Left lung (tissue), 10 donors: ENCODE data around the gene NAPB. TPM values are rescaled to one million over a fixed set of nuclear protein-coding genes. Genes with fewer than 3 reads are reported as not detected.

ENCODE experiments used
- ATAC-seq: fragments of 200-7000 bp; cut with Tn5 transposase; one replicate; pipeline ENCODE4 v1.9.1; 2020; ENCODE audit warnings: moderate library complexity
- DNase-seq, 4 donors: peaks; one replicate each; pipeline ENCODE4 v3.0.0-alpha.2; 2013 to 2020
- H3K27ac ChIP-seq, 2 donors: fragments of 200-600 bp; sonication (generic) in 1 of 2; one replicate each; pipeline versions ENCODE4 v1.5.0 to v1.8.0; 2020 to 2021
- H3K27me3 ChIP-seq, 2 donors: fragments of 200-600 bp; sonication (generic) in 1 of 2; one replicate each; pipeline versions ENCODE4 v1.5.0 to v1.8.0; 2020 to 2021
- H3K36me3 ChIP-seq, 2 donors: fragments of 200-600 bp; sonication (generic) in 1 of 2; one replicate each; pipeline versions ENCODE4 v1.5.0 to v1.8.0; 2020 to 2021
- H3K4me1 ChIP-seq, 2 donors: fragments of 200-600 bp; one replicate each; pipeline ENCODE4 v1.8.0; 2021
- H3K4me3 ChIP-seq, 2 donors: fragments of 200-600 bp; sonication (generic) in 1 of 2; one replicate each; pipeline versions ENCODE4 v1.5.0 to v1.8.0; 2020 to 2021; ENCODE audit warnings: mild to moderate bottlenecking in 1 of 2
- H3K9me3 ChIP-seq, 2 donors: fragments of 200-600 bp; sonication (generic) in 1 of 2; one replicate each; pipeline versions ENCODE4 v1.5.0 to v1.8.0; 2020 to 2021
- intact Hi-C, 2 donors: fragments of 100-400 bp; cut with DNase I; formaldehyde crosslinking; loops; one replicate each; pipeline versions ENCODE4 v1.11.2 to v1.14.2; 2022
- polyA plus RNA-seq, 6 donors: library from polyadenylated mRNA; unstranded; fragments of 120-200 nt; gene quantifications; one replicate each; pipeline ENCODE4 v1.2.1, GENCODE V29; 2013; ENCODE audit not compliant: insufficient read length in 6 of 6
- total RNA-seq, 2 donors: library from RNA; stranded (reverse); fragmentation: NEBNext Ultra II Directional; extraction: Animal tissue kit (Norgen Biotek cat#: 25700); gene quantifications; one replicate each; pipeline ENCODE4 v1.2.1, GENCODE V29; 2021
- TF ChIP-seq, protein P1 (sequence below), 2 donors: fragments of 200-600 bp; sonication (generic) in 1 of 2; IDR thresholded peaks; one replicate each; pipeline versions ENCODE4 v1.5.0 to v1.8.0; 2021; ENCODE audit warnings: antibody characterized with exemption in 2 of 2
- donor health status: DM: no; HTN: yes; CAD: no.
- donor health status: DM: no; HTN: no; CAD: no.

Gene NAPB
- total and polyA plus RNA-seq, 8 donors: 8.7 to 27.1 (median 23.1) TPM

GRCh38 chr20:23336476-23336875 lies 84.8 kb downstream of the NAPB start:
- H3K9me3 ChIP-seq: no peaks in the 10 kb centered on the region
- no peaks in the 10 kb centered on the region for H3K4me1 ChIP-seq
- TF ChIP-seq, protein P1, sequence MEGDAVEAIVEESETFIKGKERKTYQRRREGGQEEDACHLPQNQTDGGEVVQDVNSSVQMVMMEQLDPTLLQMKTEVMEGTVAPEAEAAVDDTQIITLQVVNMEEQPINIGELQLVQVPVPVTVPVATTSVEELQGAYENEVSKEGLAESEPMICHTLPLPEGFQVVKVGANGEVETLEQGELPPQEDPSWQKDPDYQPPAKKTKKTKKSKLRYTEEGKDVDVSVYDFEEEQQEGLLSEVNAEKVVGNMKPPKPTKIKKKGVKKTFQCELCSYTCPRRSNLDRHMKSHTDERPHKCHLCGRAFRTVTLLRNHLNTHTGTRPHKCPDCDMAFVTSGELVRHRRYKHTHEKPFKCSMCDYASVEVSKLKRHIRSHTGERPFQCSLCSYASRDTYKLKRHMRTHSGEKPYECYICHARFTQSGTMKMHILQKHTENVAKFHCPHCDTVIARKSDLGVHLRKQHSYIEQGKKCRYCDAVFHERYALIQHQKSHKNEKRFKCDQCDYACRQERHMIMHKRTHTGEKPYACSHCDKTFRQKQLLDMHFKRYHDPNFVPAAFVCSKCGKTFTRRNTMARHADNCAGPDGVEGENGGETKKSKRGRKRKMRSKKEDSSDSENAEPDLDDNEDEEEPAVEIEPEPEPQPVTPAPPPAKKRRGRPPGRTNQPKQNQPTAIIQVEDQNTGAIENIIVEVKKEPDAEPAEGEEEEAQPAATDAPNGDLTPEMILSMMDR (IDR thresholded peaks at IDR 0.05): no peak
- no peaks in the 10 kb centered on the region for H3K27me3 ChIP-seq
- intact Hi-C loops: no loop called here
- H3K27ac ChIP-seq: no peak overlapping the region
- no peaks in the 10 kb centered on the region for H3K36me3 ChIP-seq
- no peak overlapping the region for H3K4me3 ChIP-seq
- no peak for DNase-seq
- no peak for ATAC-seq

DNA sequence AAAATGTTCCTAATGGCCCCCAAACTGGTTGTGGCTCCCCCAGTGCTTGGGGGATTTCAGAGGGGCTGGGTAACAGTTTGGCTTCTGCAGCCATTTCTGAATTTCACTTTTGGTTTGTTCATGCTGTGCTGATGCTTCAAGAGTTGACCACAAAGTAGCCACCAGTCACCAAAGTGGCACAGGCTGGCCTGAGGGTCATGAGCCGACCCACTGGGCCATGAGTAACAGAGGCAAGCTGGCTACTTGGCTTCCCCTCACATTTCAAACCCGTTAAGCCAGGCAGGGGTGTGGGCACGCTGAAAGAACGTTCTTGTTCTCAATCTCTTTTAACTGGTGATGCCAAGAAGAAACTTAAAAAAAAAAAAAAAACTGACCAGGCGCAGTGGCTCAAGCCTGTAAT lies 85.8 kb downstream of the NAPB start:
- H3K27ac ChIP-seq: no peak overlapping the region
- H3K36me3 ChIP-seq: no peaks in the 10 kb centered on the region
- TF ChIP-seq, protein P1 (IDR thresholded peaks at IDR 0.05): no peak
- H3K4me3 ChIP-seq: no peak overlapping the region
- intact Hi-C loops: no loop called here
- no peaks in the 10 kb centered on the region for H3K4me1 ChIP-seq
- no peaks in the 10 kb centered on the region for H3K27me3 ChIP-seq
- H3K9me3 ChIP-seq: no peaks in the 10 kb centered on the region
- ATAC-seq: no peak
- DNase-seq: no peak

DNA sequence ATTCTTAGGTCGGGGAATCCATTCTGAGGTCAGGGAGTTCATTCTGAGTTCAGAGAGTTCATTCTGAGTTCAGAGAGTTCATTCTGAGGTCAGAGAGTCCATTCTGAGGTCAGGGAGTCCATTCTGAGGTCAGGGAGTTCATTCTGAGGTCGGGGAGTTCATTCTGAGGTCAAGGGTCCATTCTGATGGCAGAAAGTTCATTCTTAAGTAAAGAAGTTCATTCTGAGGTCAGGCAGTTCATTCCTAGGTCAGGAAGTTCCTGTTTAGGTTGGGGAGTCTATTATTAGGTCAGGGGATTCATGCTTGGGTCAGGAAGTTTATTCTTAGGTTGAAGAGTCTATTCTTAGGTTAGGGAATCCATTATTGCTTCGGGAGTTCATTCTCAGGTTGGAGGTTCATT lies 87.2 kb downstream of the NAPB start:
- no peak for DNase-seq
- TF ChIP-seq, protein P1 (IDR thresholded peaks at IDR 0.05): no peak
- intact Hi-C loops: no loop called here

DNA sequence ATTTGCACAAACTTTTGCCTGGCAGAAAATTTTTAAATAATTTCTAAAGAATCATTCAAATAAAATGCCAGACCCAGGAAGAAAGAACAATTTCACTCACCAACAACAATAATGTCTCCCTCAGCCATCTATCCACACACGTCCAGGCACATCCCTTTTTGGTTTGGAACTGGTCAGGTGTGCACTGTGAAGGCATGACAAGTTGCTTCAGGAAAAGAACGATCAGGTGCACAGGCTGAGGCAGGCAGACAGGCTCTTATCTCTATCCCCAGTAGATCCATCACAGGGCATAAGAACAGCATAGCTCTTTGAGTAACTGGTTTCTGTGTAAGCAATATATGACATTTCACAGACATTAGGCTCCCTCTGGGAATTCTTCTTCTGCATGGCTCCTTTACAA lies 88.8 kb downstream of the NAPB start:
- no peaks in the 10 kb centered on the region for H3K9me3 ChIP-seq
- TF ChIP-seq, protein P1 (IDR thresholded peaks at IDR 0.05): no peak
- no peak overlapping the region for H3K4me3 ChIP-seq
- DNase-seq: no peak
- no peaks in the 10 kb centered on the region for H3K36me3 ChIP-seq
- no peak overlapping the region for H3K27ac ChIP-seq
- no peaks in the 10 kb centered on the region for H3K4me1 ChIP-seq
- intact Hi-C loops: no loop called here
- H3K27me3 ChIP-seq: no peaks in the 10 kb centered on the region
- ATAC-seq: no peak

More for the DNA sequence above, 87.2 kb downstream of the NAPB start:
- Histone ChIP-seq H3K27ac (no peak overlapping the region), H3K4me3 (no peak overlapping the region), H3K4me1 (no peaks in the 10 kb centered on the region), H3K9me3 (no peaks in the 10 kb centered on the region), H3K36me3 (no peaks in the 10 kb centered on the region), H3K27me3 (no peaks in the 10 kb centered on the region)
- ATAC-seq: no peak

- H3K36me3 ChIP-seq: no peaks in the 10 kb centered on the region
- TF ChIP-seq, protein P1 (IDR thresholded peaks at IDR 0.05): no peak
- no peaks in the 10 kb centered on the region for H3K9me3 ChIP-seq
- intact Hi-C loops: no loop called here
- no peak overlapping the region for H3K4me3 ChIP-seq
- no peak overlapping the region for H3K27ac ChIP-seq
- H3K4me1 ChIP-seq: no peaks in the 10 kb centered on the region
- H3K27me3 ChIP-seq: no peaks in the 10 kb centered on the region
- DNase-seq: no peak
- ATAC-seq: no peak
Measured at GRCh38 chr20:23331450-23332350, 89.6 kb downstream of the NAPB start.
